ENCODE data around the gene SLX9.

SLX9 gene

GRCh38 chr21:45001134-45002095 is 61.6 kb downstream of the SLX9 start:
- DNase-seq (ENCODE audit: low read depth in 2 of 3, low spot score in 1 of 3) = no peak

DNA sequence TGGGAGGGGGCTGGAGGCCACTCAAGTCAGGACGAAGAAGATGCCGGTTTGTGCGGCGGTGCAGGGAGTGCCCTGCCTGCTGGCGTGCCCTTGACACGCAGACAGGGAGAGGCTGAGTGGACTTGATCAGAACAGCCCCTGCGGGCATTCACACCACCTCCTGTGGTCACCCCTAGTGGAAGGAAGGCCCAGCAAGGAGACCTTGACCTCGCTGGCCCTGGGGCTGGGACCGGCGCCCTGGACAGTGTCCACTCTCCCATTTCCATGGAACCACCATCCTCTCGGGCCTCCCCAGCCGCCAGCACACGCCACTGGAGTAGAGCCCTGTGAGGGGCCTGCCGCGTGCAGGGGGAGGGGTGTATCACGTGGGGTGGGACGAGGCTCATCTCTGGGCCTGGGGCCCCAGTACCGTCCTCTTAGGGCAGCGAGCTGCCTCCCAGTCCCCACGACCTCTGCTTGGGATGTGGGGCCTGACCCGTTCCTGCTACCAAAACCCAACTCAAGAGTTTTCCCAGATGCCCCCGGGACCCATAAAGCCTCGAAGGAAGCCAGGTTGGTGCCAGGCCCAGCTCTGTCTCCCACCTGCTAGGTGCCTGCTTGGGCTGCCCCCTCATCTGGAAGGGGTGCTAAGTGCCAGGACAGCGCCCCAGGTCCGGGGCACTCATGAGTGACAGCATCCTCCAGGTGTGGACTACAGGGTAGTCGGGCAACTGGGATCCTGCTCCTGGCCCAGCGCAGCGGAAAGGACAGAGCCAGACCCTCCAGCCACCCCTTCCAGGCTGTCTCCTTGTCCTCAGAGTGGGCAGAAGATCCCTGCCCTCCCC is 62.8 kb downstream of the SLX9 start:
- no peak for DNase-seq (ENCODE audit: low read depth in 2 of 3, low spot score in 1 of 3)

DNA sequence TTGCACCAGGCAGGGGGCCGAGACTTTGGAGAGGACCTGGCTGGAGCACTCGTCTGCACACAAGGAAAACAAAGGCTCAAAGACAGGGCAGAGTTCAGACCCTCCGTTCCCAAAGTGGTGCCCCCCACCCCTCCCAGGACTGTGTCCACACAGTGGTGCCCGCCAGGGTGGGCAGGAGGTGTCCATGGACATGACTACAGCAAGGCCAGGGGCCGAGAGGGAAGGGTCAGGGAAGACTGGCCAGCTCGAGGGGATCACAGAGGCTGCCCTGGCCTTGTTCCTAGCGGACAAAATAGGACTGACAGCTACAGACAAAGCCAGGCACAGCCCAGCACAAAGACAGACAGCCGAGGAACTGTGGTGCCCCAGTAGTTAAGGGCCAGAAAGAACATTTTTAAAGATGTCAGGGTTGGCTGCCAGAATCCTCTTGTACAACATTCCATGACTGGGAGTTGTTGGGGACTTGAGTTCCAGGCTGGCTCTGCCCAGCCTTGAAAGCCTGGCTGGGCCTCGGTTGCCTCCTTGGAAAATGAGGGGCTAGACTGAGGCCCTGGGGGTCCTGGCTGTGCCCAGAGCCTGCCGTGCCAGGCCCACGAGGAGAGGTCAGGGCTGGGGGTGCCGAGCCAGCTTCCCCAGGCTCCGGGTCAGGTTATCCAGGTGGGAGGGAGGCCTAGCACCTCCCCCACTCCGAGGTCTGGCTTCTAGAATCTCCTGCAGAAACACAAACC is 63.7 kb downstream of the SLX9 start:
- DNase-seq (ENCODE audit: low read depth in 2 of 3, low spot score in 1 of 3) = no peak

DNA sequence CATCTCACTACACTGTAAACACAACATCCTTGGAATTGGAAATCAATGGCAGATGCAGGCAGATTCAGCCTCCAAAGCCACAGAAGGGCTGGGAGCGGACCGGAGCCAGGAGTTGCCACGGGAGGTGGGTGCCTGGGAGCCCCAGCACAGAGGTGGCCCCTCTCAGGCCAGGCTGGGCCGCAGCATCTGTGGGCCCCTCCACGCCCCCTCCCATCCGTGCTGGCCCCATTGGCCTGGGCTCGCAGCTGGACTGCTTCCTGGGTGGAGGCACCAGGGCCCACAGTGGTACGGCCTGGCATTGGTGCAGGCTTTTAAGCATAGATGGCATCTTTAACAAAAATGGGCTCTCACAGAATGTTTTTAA is 64.2 kb downstream of the SLX9 start:
- DNase-seq (ENCODE audit: low read depth in 2 of 3, low spot score in 1 of 3) = no peak

- DNase-seq (ENCODE audit: low read depth in 2 of 3, low spot score in 1 of 3) = no peak
These were observed 64.8 kb downstream of the SLX9 start for GRCh38 chr21:45004481-45005247.

DNA sequence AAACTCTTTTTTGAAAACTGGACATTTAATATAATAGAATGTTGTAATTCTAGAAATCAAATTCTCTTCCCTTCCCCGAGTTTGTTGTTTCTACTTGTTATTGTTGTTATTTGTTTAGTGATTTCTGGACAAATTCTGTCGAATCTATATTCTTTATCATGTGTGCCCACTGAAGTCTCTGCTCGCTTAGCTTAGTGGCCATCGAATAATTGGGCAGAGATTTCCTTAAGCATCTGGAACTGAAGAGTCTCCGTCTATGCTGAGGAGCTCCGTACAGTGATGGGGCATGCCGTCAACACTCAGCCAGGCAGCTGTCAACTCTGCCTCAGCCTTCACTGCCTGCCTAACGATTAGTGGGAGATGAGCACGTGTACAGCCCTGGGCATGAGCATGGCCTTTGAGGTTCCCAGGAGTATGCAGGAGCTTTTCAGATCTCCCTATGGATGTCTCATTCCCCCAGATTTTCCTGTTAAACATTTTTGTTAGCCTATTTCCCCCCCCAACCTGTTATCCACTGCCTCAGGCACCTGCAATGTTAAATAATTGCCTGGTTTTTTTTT is 66.8 kb downstream of the SLX9 start:
- no peak for DNase-seq (ENCODE audit: low read depth in 2 of 3, low spot score in 1 of 3)

DNA sequence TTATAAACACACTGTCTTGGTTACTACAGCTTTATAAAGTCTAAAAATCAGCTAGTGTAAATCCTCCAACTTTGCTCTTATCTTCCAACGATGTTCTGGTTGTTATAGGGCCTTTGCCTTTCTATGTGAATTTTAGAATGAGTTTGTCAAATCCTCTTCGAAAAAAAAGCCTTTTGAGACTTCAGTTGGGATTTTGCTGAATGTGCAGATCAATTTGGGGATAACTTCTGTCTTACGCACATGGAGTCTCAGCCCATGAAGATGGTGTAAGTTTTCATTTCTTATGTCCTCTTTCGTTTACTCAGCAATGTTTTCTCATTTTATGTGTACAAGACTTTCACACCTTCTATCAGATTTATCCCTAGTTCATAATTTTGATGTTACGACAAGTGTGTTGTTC is 69.8 kb downstream of the SLX9 start:
- no peak for DNase-seq (ENCODE audit: low read depth in 2 of 3, low spot score in 1 of 3)

DNA sequence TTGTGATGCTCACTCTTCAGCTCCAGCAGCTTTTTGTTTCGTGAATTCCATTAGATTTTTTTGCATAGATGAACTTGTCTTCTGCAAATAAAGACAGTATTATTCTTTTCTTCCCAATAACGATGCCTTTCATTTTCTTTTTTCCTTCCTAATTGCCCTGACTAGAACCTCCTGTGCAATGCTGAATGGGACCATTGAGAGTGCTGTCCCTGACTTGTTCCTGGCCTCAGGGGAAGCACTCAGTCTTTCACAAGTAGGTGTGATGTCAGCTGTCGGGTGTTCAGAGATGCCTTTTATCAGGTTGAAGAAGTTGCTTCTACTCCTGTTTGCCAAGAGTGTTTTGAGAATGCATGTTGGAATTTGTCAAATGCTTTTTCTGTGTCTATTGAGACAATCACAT is 70.3 kb downstream of the SLX9 start:
- no peak for DNase-seq (ENCODE audit: low read depth in 2 of 3, low spot score in 1 of 3)

GRCh38 chr21:45010860-45011259 is 71.0 kb downstream of the SLX9 start:
- no peak for DNase-seq (ENCODE audit: low read depth in 2 of 3, low spot score in 1 of 3)

GRCh38 chr21:45011426-45011825 is 71.6 kb downstream of the SLX9 start:
- DNase-seq (ENCODE audit: low read depth in 2 of 3, low spot score in 1 of 3) = no peak

GRCh38 chr21:45011911-45012661 is 72.3 kb downstream of the SLX9 start:
- DNase-seq (ENCODE audit: low read depth in 2 of 3, low spot score in 1 of 3) = no peak

- no peak for DNase-seq (ENCODE audit: low read depth in 2 of 3, low spot score in 1 of 3)
These were observed 72.9 kb downstream of the SLX9 start for GRCh38 chr21:45012662-45013259.

DNA sequence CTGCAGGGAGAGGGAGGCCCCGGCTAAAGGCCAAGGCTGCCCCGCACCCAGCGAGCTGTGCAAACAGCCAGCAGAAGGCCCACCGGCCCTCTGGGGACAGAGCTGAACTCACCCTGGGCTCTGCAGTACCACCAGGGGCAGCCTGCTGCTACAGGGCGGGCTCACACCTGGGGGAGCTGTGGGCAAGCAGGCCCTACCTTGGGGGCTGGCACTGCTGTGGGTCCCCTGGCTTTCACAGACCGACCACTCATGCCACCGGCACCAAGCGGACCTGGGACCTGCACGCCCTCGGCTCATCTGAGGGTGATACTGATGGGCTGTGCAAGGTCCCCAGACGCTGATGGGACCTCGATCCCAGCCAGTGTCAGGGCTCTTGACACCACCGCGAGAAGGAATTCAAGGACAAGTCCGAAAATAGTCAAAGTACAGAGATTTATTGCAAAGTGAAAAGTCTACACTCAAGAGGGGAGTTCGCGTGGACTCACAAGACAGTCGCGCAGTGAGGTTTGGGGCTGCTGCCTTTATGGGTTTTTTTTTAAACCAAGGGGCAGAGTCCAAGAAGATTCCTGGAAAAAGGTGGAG is 73.5 kb downstream of the SLX9 start:
- DNase-seq (ENCODE audit: low read depth in 2 of 3, low spot score in 1 of 3) = no peak

DNA sequence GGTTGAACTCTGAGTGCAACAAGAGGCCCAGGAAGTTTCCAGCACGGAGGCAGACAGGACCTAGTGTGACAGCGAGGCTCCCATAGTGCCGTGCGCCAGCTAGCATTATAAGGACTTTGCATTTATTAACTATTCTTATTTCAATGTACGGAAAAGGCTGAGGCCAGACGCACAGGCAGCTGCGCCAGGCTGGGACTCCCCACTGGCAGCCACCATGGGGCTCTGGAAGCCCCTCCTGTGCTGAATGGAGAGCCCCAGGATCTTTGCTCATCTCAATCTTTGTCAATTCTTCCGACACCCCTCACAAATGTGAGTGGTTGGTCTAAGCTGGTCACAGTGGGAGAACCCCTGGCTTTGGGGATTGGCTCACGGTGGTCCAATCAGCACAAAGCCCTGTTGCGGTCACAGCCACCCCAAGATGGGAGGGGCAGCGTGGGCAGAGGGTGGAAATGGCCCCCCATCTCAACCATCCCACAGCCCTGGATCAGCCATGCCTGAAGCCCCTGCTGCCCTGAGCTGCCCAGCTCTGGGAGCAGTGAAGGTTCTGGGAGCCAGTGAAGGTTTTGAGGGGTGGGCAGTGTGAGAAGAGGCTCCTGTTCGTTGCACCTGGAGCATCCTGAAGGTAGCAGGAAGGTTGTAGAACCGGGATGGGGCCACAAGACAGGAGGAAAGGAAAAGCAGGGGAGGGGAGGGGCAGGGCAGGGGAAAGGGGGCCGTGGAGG is 75.1 kb downstream of the SLX9 start:
- no peak for DNase-seq (ENCODE audit: low read depth in 2 of 3, low spot score in 1 of 3)

DNA sequence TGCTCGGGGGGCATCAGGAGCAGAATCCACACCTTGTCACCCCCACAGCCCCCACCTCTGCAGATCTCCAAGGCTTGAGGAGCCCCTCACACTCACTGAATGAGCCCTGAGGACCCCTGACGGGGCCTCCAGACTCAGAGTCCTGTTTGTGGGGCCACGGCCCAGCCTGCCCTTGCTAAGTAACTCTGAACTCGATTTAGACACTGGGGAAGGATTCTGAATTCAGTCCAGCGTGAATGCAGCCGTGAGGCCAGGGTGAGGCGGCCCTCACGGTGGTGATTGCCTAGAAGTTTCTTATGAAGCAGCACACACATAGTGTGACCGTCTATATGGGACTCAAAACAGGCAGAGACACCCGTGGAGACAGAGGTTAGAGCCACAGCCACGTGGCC is 75.6 kb downstream of the SLX9 start:
- DNase-seq (ENCODE audit: low read depth in 2 of 3, low spot score in 1 of 3) = no peak

- DNase-seq (ENCODE audit: low read depth in 2 of 3, low spot score in 1 of 3) = no peak
These were observed 76.2 kb downstream of the SLX9 start for GRCh38 chr21:45016031-45016405.

GRCh38 chr21:45016406-45017038 is 76.7 kb downstream of the SLX9 start:
- DNase-seq (ENCODE audit: low read depth in 2 of 3, low spot score in 1 of 3) = no peak
